ENCODE data around the gene ARSA. TPM values are rescaled to one million over a fixed set of nuclear protein-coding genes. Genes with fewer than 3 reads are reported as not detected.

Gene ARSA
- total and polyA plus RNA-seq, 2 of the 13 experiments (the other 11 are each of a cell fraction or from before 2014, with no cell fraction given): 9.0 to 11.5 TPM

DNA sequence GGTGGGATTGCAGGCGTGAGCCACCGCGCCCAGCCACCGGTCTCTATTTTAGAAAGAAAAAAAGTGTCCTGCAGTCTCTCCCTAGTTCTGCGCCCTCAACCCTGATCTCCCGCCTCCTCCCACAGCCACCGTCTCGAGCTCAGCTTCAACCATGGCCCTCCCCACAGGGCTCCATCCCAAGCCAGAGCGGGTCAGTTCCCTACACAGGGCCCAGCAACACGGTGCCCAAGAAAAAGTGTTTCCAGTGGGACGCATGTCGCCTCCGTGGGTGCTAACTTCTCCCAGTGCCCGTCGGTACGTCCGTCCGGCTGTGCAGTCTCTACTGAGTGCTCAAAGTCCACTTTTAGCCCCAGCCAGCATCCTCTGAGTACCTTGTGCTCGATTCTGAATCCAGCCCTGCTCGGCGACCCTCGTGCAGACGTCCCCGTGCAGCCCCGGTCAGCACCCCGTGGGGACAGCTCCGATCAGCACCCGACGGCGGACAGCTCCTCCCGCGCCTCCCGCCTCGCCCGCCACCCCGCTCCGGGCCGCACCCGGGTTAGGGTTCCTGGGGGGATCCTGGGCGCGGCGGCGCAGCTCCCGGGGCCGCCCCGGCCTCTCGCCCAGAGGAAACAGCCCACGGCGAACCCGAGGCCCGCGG lies 28.0 kb downstream of the ARSA start (continued):
- TF ChIP-seq KLF13 (CRISPR knock-in tag; IDR thresholded peaks at IDR 0.05) (peak; percentile 96), MIER2 (CRISPR knock-in tag; IDR thresholded peaks at IDR 0.05) (peak; percentile 99), ISL2 (CRISPR knock-in tag; IDR thresholded peaks at IDR 0.05) (peak; percentile 89), ZNF644 (CRISPR knock-in tag; IDR thresholded peaks at IDR 0.05; ENCODE audit: low read depth) (0 out of 2 replicates have a peak, but pooled peaks have one; percentile 41), DPF2 (CRISPR knock-in tag; IDR thresholded peaks at IDR 0.05; ENCODE audit: borderline replicate concordance, low read depth) (no peak), ZNF772 (CRISPR knock-in tag; IDR thresholded peaks at IDR 0.05) (peak; percentile 99), HDAC1 (CRISPR knock-in tag; IDR thresholded peaks at IDR 0.05) (peak; percentile 99), RFX1 (IDR thresholded peaks at IDR 0.05) (no peak), MTA1 (CRISPR knock-in tag; IDR thresholded peaks at IDR 0.05; ENCODE audit: borderline replicate concordance) (peak; percentile 74; the same call in 1 of the 2 replicates), ATF4 (CRISPR knock-in tag; IDR thresholded peaks at IDR 0.05) (peak in 1 of 2 experiments; percentile 82; a peak in 2 of 4 replicates), ZKSCAN1 (IDR thresholded peaks at IDR 0.05; ENCODE audit: low read length) (no peak), NPAS2 (CRISPR knock-in tag; IDR thresholded peaks at IDR 0.05; ENCODE audit: borderline replicate concordance) (no peak; the same call in 1 of the 2 replicates), IKZF1 (IDR thresholded peaks at IDR 0.05) (no peak), CSRNP1 (CRISPR knock-in tag; IDR thresholded peaks at IDR 0.05) (peak; percentile 96), ADNP (CRISPR knock-in tag; IDR thresholded peaks at IDR 0.05) (0 out of 2 replicates have a peak, but pooled peaks have one; percentile 33), ZBTB34 (CRISPR knock-in tag; IDR thresholded peaks at IDR 0.05) (0 out of 2 replicates have a peak, but pooled peaks have one; percentile 24), NR2F1 (CRISPR knock-in tag; IDR thresholded peaks at IDR 0.05) (peak in 1 of 2 experiments; percentile 33; a peak in 1 of 4 replicates), AGO2 (optimal IDR thresholded peaks at IDR 0.05; ENCODE audit: low read depth, low read length) (no peak), REST (IDR thresholded peaks at IDR 0.05; ENCODE audit: borderline replicate concordance in 1 of 2, low read depth in 1 of 2, low read length in 2 of 2) (peak; percentile 98 to 99)
- TF ChIP-seq, protein P1, sequence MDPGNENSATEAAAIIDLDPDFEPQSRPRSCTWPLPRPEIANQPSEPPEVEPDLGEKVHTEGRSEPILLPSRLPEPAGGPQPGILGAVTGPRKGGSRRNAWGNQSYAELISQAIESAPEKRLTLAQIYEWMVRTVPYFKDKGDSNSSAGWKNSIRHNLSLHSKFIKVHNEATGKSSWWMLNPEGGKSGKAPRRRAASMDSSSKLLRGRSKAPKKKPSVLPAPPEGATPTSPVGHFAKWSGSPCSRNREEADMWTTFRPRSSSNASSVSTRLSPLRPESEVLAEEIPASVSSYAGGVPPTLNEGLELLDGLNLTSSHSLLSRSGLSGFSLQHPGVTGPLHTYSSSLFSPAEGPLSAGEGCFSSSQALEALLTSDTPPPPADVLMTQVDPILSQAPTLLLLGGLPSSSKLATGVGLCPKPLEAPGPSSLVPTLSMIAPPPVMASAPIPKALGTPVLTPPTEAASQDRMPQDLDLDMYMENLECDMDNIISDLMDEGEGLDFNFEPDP (CRISPR knock-in tag; conservative IDR thresholded peaks at IDR 0.05): peak; percentile 99

Data from HepG2 (cell line).